Inflammatory macrophage treated with lipopolysaccharide for 1 hour (primary cell): ENCODE data around the gene PPP1R12B.
A peak's percentile ranks its signal among the peaks of the same experiment; 100 is the strongest.
"Not testable (repeated sequence)": the region's sequence is repeated elsewhere in the genome, so short reads cannot be mapped to it uniquely, and the experiment has no call there.

Experiments used
- DNase-seq, 2 donors: peaks; one replicate each; pipeline ENCODE4 v3.0.0-alpha.2; 2020 to 2022

Gene PPP1R12B

DNA sequence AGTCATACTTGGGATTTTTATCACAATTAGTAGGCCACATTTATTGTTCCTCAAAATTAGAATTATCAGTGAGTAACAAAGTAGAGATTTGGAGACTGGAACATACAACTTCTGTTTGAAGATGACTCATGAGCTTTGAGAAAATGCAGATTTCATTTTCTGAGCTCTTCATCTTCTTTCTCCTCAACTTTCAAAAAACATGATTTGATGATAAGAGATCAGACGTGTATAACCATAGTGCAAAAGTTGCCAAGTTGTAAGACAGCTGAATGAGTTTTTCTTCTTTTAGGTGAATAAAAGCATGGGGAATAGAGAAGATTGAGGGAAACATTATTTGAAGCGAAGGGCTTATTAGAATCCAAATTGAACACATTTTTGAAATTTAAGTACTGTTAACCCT, 58.4 kb downstream of the PPP1R12B start:
- DNase-seq: not testable (repeated sequence)

DNA sequence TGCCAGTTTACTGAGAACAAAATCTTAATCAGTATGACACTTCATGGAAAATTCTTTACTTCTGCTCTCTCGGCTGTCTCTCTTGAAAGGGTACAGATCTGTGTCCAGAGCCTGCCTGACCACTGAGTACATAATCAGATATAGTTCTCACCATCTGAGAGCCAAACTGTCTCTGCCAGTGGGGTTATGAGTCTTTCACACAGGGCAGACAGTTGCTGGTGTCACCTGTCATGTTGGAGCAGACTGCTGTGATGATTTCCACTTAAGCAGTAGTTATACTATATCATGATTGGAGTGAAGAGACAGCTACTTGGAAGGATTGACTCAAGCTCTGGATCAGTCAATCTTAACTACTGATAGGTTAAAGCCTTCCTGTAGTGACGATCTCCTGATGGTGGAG, 58.9 kb downstream of the PPP1R12B start:
- DNase-seq: not testable (repeated sequence)

DNA sequence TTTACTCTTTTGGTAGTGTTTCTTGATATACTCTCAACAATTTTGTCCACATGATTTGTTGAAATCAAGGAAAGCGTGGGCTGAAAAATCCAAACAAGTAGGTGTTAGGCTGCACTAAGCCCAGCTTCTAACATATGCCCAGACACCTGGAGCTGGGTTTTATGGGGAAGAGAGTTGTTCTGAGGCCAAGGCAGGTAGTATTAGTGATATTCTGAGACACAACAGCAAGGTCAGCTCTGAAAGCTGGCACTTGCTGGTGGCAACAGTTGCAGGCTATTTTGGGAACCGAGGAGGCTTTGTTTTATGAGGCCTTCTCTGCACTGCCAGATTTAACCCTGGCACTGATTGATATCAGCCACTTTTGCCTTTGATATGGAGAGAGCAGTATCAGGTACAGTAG, 61.8 kb downstream of the PPP1R12B start:
- not testable (repeated sequence) for DNase-seq

DNA sequence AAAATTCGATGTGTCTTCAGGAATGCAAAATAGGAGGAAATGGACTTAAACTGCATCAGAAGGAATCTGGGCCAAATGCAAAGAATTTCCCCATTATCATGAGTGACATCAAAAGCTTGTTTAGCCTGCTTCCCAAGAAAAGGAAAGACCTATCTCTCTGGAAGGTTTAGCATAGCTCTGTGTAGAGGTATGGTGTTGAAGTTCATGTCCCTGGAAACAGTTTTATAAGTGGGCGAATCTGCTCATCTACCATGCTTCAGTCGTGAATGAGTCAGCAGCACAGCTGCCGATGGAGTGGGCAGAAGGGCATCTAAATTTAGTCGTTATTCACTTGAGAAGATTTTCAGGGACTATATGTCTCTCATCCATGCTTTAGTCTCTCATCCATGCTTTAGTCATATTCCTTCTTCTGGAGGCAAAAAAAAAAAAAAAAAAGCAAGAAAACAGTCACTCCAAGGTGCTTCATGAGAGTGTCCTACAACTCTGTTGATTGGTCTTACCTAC, 62.4 kb downstream of the PPP1R12B start:
- peak in 1 of 2 donors; percentile 16 for DNase-seq

DNA sequence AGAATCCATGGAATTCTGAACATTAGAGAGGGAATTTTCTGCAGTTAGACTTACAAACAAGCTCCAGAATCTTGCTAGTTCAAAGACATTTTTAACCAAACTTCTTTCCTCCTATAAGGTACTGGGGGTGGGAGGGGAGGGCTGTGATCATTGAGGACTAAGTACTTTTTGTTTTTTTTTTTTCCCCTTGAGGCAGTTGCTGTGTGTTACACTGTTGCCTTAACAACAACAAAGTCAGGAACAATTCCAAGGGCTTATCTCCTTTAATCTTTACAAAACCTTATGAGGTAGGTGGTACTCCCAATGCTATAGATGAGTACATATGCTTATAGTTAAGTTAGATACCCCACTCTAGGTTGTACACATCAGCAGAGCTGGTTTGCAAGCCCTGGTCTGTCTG, 62.9 kb downstream of the PPP1R12B start:
- no peak for DNase-seq

DNA sequence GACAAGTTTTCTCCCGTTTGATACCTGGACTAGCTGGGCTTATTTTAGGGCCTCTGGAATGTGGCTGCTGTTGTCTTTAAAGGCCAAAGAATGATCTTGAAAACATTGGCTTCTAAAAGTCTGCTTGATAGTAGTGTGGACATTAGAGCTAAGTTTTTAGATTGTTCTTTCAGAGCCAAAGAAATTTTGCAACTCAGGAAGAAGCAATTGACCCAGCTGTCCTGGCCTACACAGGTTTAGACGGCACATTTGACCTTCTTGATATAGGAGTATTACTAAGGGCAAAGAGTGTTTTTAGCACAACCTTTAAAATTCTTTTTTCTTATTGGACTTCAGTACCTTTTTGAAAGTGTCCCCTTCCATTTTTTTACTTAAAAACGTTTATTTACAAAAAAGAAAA, 63.9 kb downstream of the PPP1R12B start:
- not testable (repeated sequence) for DNase-seq

DNA sequence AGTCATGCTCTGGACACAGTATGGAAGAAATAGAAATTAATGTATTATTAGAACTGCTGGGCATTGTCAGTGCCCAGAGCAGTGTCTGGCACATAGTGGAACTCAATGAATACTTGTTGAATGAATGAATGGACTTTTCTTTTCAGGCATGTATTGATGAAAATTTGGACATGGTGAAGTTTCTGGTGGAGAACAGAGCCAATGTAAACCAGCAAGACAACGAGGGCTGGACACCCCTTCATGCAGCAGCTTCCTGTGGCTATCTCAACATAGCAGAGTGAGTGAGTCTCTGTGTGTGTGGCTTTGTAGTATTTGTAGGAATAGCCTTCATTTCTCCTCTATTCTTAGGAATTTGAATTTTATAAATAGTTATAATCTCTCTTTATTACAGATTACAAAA, 68.1 kb downstream of the PPP1R12B start:
- no peak for DNase-seq

DNA sequence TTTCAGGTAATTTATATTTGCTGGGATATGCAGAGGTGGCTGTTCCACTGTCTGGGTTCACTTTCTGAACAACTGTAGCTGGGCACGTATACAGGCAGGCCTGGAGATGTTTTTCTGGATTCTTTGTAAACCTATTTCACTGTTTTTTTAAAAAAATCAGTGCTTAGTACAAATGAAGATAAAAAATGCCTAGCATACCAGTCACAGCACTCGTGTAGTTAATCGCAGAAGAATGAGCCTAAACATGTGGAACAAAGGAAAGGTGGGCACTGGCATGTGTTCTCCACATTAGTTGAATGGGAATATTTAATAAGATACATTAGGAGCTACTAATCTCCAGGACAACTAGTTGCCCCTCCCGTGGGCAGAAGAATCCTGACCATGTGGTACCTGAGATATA, 68.6 kb downstream of the PPP1R12B start:
- not testable (repeated sequence) for DNase-seq

DNA sequence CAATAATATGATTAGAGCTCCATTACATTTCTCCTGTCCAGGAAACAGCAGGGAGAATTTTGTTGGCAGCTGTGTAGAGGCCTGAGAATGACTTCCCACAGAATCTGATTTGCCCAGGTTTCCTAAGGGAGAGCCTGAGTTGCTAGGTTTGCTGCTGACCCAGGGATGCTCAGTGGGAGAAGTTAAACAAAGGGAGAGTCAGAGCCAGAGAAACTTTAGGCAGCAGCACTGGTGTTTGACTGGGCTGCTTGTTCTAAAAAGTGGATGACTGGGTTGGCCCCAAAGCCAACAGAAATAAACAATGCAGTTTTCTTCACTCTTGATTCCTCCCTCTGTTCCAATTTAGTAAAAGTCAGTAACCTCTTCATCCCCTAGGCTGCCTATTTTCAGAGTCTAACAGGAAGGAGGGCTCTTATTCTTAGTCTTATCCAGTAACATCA, 69.3 kb downstream of the PPP1R12B start:
- DNase-seq: not testable (repeated sequence)

DNA sequence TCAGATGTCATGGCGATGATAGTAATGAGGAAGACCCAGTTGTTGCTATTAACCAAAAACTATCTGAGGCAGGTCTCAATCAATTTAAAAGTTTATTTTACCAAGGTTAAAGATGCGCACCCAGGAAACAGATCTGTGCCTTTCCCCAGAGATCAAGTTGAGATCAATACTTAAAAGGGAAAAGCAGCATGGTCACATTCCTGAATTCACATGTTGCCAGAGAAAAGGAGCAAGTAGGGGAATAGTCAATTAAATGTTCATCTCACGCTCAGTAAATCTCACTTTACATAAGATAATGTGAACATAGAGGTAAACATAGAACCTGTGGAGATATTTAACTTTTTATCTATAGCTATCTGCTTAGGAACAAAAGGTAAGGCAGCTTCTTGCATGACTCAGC, 71.2 kb downstream of the PPP1R12B start:
- not testable (repeated sequence) for DNase-seq

DNA sequence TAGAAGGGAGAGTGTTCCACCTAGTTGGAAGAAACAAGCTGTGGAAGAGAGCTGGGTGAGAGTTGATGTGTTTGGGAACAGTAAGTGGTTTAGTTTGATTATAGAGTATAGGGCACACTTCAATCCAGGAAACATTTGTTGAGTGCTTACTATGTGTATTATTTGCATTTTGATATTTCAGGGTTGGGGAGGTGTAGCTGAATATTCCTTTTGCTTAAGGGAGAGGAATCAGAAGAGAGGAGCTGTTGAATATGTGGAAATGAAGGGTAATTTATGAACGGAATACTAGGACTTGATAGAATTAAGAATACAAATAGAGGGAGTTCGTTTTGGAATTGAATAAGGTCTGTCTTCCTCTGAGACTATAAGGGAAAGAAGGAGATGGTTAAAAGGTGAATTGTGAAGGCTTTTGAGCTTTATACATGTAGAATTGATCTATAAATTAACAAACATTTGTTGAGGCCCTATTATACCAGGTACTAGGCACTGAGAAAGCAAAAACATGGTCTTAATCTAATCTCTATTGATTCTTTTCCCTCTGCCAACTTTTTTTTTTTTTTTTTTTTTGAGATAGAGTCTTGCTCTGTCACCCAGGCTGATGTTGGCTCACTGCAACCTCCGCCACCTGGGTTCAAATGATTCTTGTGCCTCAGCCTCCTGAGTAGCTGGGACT, 72.1 kb downstream of the PPP1R12B start:
- not testable (repeated sequence) for DNase-seq

DNA sequence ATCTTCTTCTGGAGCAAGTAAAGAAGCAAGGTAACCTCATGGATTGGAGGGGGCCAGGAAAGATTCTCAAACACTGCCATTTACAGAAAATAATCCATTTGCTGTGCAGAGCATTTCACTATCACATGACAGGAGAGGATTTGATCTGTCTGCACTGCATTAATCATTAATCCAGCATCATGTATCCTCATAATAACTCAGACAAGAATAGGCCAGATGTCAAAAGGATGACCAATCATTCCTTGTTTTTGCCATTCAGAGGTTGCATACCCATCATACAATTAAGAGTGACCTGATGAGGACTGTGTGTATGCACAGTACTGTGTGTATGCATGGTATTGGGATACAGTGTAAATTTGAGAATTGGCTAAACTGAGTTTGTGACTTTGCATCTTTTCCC, 74.2 kb downstream of the PPP1R12B start:
- not testable (repeated sequence) for DNase-seq

DNA sequence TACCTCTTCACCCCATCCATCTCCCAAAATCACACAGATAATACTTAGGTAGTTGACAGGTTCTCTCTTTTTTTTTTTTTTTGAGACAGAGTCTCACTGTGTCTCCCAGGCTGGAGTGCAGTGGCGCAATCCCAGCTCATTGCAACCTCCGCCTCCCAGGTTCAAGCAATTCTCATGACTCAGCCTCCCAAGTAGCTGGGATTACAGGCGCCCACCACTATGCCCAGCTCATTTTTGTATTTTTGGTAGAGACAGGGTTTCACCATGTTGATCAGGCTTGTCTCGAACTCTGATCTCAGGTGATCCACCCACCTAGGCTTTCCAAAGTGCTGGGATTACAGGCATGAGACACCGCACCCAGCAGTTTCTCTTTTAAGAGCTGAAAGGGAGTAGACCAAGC, 75.8 kb downstream of the PPP1R12B start:
- not testable (repeated sequence) for DNase-seq

DNA sequence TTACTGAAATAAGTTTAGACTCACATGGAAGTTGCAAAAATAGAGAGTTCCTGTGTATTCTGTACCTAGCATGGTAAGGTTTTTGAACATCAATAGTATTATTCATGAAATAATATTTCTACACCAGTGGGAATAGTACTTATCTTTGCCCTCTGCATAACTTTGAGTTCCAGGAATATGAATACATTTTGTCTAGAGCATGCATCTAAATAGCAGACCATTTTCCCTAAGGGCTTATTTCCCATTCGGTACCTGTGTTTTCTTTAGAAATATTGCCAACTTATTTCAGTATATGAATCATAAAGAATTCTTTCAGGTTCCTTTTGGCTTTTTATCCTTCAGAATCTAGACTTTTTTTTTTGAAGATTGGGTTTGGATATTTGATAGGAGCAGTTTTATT, 81.6 kb downstream of the PPP1R12B start:
- DNase-seq: not testable (repeated sequence)

DNA sequence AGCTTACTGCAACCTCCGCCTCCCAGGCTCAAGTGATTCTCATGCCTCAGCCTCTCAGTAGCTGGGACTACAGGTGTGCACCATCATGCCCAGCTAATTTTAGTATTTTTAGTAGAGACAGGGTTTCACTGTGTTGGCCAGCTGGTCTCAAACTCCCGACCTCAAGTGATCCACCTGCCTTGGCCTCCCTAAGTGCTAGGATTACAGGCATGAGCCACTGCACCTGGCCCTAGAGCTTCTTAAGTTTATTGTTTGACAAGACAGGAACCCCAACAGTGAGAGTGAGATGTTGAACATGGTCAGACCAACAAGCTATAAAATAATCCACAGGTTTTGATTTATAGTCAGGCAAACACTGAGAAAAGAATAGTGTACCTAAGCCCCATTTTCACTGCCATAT, 83.8 kb downstream of the PPP1R12B start:
- not testable (repeated sequence) for DNase-seq

DNA sequence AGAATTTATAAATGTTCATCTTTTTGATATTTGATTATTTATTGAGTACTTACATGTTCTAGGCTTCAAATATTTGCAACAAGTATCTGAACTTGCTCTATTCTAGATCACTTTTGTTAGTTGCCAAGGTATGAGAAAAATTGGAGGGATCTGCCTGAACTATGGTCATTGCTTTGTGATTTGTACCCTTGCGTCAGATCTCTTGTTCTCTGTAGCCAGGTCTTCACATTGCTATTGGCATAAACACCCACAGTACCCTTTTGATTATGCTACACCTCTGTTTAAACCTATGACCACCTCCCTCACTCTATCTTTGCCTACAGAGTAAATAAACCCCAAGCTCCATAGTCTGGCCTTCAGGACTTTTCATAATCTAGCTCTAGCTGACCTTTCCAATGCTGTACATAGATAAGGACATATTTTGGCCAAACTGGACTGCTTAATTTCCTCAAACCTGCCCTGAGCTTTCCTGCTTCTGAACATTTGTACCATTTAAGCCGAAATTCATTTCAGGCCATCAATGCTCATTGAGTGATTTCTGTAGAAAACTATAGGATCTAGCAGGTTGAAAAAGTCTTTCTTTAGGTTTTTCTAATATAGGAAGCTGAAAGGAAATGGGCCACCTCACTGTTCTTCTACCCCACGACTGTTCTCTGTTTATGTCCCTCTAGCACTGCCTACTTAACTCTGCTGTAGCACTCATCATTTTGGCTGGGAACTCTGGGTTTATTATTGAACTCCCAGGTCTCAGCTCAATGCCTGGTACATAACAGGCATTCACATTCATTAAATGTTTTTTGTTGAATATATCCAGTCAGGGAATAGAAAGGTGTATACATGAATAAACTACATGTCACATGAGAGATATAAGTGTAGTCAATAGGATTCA, 84.9 kb downstream of the PPP1R12B start:
- DNase-seq: no peak

DNA sequence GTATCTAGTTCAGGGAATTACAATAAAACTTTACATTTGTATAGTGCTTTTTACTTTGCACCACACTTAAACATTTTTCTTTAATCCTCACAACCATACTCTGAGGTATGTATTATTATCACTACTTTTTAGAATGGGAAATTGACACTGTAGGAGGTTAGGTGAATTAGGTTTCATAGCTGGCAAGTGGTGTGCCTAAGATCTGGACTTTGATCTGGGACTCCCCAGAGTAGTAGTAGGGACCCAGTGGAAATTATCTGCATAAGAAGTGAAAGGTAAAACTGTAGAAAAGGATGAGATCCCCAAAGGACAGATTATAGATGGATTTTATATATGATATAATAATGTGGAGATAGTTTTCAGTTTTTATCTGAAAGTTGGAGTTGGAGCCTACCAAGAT, 85.6 kb downstream of the PPP1R12B start:
- DNase-seq: no peak

DNA sequence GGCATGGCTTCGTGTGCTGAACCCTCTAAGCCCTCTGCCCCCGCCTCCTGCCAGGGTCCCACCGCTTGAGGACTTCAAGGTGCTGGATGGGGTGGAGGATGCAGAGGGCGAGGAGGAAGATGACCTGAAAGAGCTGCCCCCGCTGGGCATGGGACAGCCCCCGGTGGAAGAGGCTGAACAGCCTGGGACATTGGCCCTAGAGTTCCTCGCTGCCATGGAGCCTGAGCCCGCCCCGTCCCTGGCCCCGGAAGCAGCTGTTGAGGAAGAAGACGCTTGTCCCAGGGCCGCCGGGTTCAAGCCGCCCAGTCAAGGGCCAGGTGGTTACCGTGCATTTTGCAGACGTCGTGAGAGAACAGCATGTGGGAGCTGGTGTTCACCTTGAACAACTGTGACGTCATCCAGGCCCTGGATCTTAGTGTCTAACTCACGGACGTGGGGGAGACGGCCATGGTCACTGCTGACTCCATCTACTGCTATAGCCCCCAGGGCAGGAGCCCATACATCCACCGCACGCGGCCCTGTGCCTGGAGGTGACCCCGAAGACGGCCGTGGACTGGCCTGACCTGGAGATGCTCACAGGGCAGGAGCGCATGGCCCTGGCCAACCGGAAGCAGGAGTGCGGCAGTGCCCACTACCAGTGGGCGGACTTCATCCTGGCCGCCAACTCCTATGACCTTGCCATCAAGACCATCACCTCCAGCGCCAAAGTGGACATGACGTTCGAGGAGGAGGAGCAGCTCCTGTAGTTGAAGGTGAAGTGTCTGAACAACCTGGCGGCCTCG, 90.1 kb downstream of the PPP1R12B start:
- DNase-seq: no peak

DNA sequence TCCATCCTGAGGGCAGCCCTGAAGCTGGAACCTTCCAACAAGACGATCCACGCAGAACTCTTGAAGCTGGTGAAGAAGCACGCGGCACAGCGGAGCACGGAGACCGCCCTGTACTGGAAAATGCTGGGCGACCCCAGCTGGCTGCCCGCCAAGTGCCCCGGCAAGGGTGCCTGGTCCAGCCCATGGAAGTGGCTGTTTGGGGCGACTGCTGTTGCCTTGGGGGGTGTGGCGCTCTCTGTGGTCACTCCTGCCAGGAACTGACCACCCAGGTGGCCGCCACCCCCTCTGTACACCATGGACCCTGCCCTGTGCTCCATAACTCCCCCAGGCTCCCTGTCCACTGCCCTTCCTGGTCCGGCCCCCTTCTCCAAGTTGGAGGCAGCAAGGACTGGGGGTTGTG, 90.8 kb downstream of the PPP1R12B start:
- no peak for DNase-seq

DNA sequence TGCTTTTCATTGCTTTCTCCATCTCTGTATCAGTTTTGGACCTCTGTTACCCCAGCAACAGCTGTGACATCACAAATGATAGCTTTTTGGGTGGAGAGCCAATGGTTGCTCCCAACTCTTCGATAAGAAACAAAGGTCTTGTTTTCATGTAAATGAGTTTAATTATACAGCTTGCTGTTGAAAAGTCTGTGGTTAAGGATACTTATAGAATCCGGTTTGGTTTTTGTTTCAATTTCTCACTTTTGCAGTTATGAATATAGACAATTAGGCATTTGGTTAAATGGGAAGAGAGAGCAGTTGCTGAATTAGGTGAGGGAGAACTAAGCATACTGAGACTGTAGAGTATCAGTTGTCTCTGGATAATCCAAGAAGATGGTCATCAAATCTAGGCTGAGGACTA, 99.6 kb downstream of the PPP1R12B start:
- DNase-seq: not testable (repeated sequence)

DNA sequence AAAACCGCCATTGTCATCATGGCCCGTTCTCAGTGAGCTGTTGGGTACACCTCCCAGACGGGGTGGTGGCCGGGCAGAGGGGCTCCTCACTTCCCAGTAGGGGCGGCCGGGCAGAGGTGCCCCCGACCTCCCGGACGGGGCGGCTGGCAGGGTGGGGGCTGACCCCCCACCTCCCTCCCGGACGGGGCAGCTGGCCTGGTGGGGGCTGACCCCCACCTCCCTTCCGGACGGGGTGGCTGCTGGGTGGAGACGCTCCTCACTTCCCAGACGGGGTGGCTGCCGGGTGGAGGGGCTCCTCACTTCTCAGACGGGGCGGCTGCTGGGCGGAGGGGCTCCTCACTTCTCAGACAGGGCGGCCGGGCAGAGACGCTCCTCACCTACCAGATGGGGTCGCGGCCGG, 103.1 kb downstream of the PPP1R12B start:
- DNase-seq: not testable (repeated sequence)

DNA sequence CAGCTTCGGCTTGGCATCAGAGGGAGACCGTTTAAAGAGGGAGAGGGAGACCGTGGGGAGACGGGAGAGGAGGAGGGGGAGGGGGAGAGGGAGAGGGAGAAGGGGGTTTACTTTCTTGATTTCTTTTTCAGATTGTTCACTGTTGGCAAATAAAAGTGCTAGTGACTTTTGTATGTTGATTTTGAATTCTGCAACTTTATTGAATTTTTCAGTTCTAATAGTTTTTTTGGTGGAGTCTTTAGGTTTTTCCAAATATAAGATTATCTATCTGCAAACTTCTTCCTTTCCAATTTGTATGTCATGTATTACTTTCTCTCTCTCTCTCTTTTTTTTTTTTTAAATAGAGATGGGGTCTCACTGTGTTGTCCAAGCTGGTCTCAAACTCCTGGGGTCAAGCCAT, 104.0 kb downstream of the PPP1R12B start:
- DNase-seq: no peak
